HEK293T (cell line): ENCODE measurements around the gene AHCTF1.

Experiments
- BHLHE40 ChIP-seq: fragments of 450-650 bp; IDR thresholded peaks from 2 replicates; pipeline ENCODE4 v1.6.1; 2016; ENCODE audit warnings: mild to moderate bottlenecking, moderate library complexity, borderline replicate concordance
- FOXA1 ChIP-seq: fragments of 450-650 bp; IDR thresholded peaks from 2 replicates; pipeline ENCODE4 v1.6.1; 2016; ENCODE audit warnings: mild to moderate bottlenecking
- FOXK2 ChIP-seq: fragments of 450-650 bp; IDR thresholded peaks from 2 replicates; pipeline ENCODE4 v1.6.1; 2016; ENCODE audit warnings: mild to moderate bottlenecking
- HDGF ChIP-seq: fragments of 450-650 bp; IDR thresholded peaks from 2 replicates; pipeline ENCODE4 v1.6.1; 2017; ENCODE audit warnings: antibody characterized with exemption, borderline replicate concordance
- SP1 ChIP-seq: fragments of 450-650 bp; IDR thresholded peaks from 2 replicates; pipeline ENCODE4 v1.6.1; 2017
- SUZ12 ChIP-seq: fragments of 450-650 bp; IDR thresholded peaks from 2 replicates; pipeline ENCODE4 v1.6.1; 2016; ENCODE audit warnings: mild to moderate bottlenecking

DNA sequence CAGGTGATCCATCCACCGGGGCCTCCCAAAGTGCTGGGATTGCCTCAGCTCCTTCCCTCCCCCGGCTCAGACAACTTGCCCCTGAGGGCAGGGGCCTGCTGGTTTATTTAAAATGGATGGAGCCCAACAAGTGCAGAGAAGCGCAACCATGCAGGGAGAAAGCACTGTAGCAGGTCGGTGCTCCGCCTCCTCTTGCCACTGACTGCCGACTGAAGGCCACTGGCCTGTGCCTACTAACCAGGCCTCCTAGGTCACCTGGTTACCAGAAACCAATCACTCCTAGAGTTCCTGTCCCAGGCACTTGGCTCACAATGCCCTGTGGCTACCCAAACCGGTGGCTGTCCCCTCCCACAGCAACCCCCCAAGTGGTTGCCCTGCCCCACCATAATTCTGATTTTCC is 40.2 kb upstream of the AHCTF1 start:
- TF ChIP-seq HDGF = no peak
- TF ChIP-seq FOXK2 = no peak
- no peak for TF ChIP-seq SP1
- TF ChIP-seq SUZ12 = no peak
- no peak for TF ChIP-seq FOXA1
- TF ChIP-seq BHLHE40 = no peak
